Measurements from ENCODE around the gene UBA6.

The UBA6 gene

DNA sequence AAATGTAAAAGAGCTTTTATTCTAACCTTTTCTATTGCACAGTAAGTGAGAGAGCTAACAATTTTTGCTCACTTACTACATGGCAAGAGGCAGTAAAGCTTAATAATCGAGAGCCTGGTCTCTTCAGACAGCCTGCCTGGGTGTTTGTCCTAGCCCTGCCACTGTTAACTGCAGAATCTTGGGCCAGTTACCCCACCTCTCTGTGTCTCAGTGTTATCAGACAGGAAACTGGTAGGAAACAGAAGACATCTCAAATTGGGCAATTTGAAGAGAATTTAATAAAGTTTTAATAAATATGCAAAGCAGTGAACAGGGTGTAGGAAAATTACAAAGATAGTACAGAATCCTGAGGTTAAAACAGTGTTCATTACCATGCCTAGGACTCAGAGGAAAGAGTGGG is 129.0 kb downstream of the UBA6 start:
- no peaks in the 10 kb centered on the region for H3K9me3 ChIP-seq (replicated peaks; ENCODE audit: insufficient read depth, low read length)
- no peaks in the 10 kb centered on the region for H3K79me2 ChIP-seq (ENCODE audit: low read length)
- H2AFZ ChIP-seq (ENCODE audit: low read length): no peak overlapping the region
- H3K36me3 ChIP-seq (replicated peaks; ENCODE audit: insufficient read depth, low read length): no peaks in the 10 kb centered on the region
- H3F3A ChIP-seq (ENCODE audit: insufficient read depth, low read length): peaks cover 16% of the 10 kb centered on the region; the same call in 1 of the 2 replicates
- H3K4me1 ChIP-seq (ENCODE audit: low read length): peaks cover 20% of the 10 kb centered on the region
- no peak for DNase-seq
- H3K4me2 ChIP-seq (ENCODE audit: low read depth, low read length): no peak overlapping the region
- H3K9ac ChIP-seq (ENCODE audit: low read length): no peak overlapping the region
- no peaks in the 10 kb centered on the region for H3K9me2 ChIP-seq (replicated peaks; ENCODE audit: insufficient read depth, low read length)
- H3K4me3 ChIP-seq (ENCODE audit: low read length): no peak overlapping the region
- H3K27ac ChIP-seq (ENCODE audit: low read length): no peak overlapping the region
- TF ChIP-seq EZH2 (optimal IDR thresholded peaks at IDR 0.05; ENCODE audit: low read depth, low read length) (no peak), EZH2phosphoT487 (IDR thresholded peaks at IDR 0.05; ENCODE audit: low read length) (no peak)
- TF ChIP-seq, protein P1, sequence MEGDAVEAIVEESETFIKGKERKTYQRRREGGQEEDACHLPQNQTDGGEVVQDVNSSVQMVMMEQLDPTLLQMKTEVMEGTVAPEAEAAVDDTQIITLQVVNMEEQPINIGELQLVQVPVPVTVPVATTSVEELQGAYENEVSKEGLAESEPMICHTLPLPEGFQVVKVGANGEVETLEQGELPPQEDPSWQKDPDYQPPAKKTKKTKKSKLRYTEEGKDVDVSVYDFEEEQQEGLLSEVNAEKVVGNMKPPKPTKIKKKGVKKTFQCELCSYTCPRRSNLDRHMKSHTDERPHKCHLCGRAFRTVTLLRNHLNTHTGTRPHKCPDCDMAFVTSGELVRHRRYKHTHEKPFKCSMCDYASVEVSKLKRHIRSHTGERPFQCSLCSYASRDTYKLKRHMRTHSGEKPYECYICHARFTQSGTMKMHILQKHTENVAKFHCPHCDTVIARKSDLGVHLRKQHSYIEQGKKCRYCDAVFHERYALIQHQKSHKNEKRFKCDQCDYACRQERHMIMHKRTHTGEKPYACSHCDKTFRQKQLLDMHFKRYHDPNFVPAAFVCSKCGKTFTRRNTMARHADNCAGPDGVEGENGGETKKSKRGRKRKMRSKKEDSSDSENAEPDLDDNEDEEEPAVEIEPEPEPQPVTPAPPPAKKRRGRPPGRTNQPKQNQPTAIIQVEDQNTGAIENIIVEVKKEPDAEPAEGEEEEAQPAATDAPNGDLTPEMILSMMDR (IDR thresholded peaks at IDR 0.05; ENCODE audit: low read length): no peak
- no peaks in the 10 kb centered on the region for H3K27me3 ChIP-seq (replicated peaks; ENCODE audit: insufficient read depth, low read length)
- H4K20me1 ChIP-seq (ENCODE audit: insufficient read depth, low read length): no peaks in the 10 kb centered on the region

DNA sequence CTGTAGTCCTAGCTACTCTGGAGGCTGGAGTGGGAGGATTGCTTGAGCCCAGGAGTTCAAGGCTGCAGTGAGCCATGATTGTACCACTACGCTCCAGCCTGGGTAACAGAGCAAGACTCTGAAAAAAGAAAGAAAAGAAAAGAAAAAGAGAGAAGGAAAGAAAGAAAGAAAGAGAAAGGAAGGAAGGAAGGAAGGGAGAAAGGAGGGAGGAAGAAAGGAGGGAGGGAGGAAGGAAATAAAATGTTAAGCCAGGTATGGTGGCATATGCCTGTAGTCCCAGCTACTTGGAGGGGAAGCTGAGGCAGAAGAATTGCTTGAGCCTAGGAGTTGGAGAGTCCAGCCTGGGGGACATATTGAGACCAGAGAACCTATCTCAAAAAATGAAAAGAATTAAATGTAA is 130.4 kb downstream of the UBA6 start:
- Histone ChIP-seq H3K79me2 (ENCODE audit: low read length) (no peaks in the 10 kb centered on the region), H3K4me1 (ENCODE audit: low read length) (peaks cover 8% of the 10 kb centered on the region), H3K9me3 (replicated peaks; ENCODE audit: insufficient read depth, low read length) (no peaks in the 10 kb centered on the region), H4K20me1 (ENCODE audit: insufficient read depth, low read length) (no peaks in the 10 kb centered on the region), H3K27me3 (replicated peaks; ENCODE audit: insufficient read depth, low read length) (no peaks in the 10 kb centered on the region), H3K4me2 (ENCODE audit: low read depth, low read length) (no peak overlapping the region), H3K4me3 (ENCODE audit: low read length) (no peak overlapping the region), H3K9ac (ENCODE audit: low read length) (no peak overlapping the region), H3K9me2 (replicated peaks; ENCODE audit: insufficient read depth, low read length) (no peaks in the 10 kb centered on the region), H2AFZ (ENCODE audit: low read length) (no peak overlapping the region), H3K27ac (ENCODE audit: low read length) (no peak overlapping the region), H3K36me3 (replicated peaks; ENCODE audit: insufficient read depth, low read length) (no peaks in the 10 kb centered on the region), H3F3A (ENCODE audit: insufficient read depth, low read length) (peaks cover 7% of the 10 kb centered on the region; the same call in 1 of the 2 replicates)
- no peak for DNase-seq
- TF ChIP-seq EZH2 (optimal IDR thresholded peaks at IDR 0.05; ENCODE audit: low read depth, low read length): no peak
- TF ChIP-seq, protein P1 (IDR thresholded peaks at IDR 0.05; ENCODE audit: low read length): no peak

DNA sequence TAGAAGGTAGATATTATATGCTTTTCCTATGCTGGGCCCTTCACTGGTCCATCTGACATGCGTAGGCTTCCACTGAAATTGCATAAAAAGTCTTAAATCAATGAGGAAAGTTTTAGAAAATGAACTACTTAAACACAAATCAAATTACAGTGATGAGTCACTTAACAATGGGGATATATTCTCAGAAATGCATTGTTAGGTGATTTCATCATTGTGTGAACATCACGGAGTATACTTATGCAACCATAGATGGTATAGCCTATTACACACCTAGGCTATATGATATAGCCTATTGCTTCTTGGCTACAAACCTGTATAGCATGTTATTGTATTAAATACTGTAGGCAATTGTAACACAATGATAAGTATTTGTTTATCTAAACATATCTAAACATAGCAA is 132.1 kb downstream of the UBA6 start:
- no peaks in the 10 kb centered on the region for H3K9me2 ChIP-seq (replicated peaks; ENCODE audit: insufficient read depth, low read length)
- no peaks in the 10 kb centered on the region for H3K4me1 ChIP-seq (ENCODE audit: low read length)
- no peaks in the 10 kb centered on the region for H3F3A ChIP-seq (ENCODE audit: insufficient read depth, low read length)
- no peaks in the 10 kb centered on the region for H3K27me3 ChIP-seq (replicated peaks; ENCODE audit: insufficient read depth, low read length)
- no peak overlapping the region for H3K9ac ChIP-seq (ENCODE audit: low read length)
- H4K20me1 ChIP-seq (ENCODE audit: insufficient read depth, low read length): no peaks in the 10 kb centered on the region
- H3K4me3 ChIP-seq (ENCODE audit: low read length): no peak overlapping the region
- H2AFZ ChIP-seq (ENCODE audit: low read length): no peak overlapping the region
- TF ChIP-seq EZH2phosphoT487 (IDR thresholded peaks at IDR 0.05; ENCODE audit: low read length) (no peak), EZH2 (optimal IDR thresholded peaks at IDR 0.05; ENCODE audit: low read depth, low read length) (no peak)
- TF ChIP-seq, protein P1 (IDR thresholded peaks at IDR 0.05; ENCODE audit: low read length): no peak
- no peak overlapping the region for H3K4me2 ChIP-seq (ENCODE audit: low read depth, low read length)
- no peaks in the 10 kb centered on the region for H3K79me2 ChIP-seq (ENCODE audit: low read length)
- no peaks in the 10 kb centered on the region for H3K9me3 ChIP-seq (replicated peaks; ENCODE audit: insufficient read depth, low read length)
- H3K27ac ChIP-seq (ENCODE audit: low read length): no peak overlapping the region
- no peaks in the 10 kb centered on the region for H3K36me3 ChIP-seq (replicated peaks; ENCODE audit: insufficient read depth, low read length)
- no peak for DNase-seq
